Measurements from ENCODE around the gene ABCB8.

ABCB8 gene

DNA sequence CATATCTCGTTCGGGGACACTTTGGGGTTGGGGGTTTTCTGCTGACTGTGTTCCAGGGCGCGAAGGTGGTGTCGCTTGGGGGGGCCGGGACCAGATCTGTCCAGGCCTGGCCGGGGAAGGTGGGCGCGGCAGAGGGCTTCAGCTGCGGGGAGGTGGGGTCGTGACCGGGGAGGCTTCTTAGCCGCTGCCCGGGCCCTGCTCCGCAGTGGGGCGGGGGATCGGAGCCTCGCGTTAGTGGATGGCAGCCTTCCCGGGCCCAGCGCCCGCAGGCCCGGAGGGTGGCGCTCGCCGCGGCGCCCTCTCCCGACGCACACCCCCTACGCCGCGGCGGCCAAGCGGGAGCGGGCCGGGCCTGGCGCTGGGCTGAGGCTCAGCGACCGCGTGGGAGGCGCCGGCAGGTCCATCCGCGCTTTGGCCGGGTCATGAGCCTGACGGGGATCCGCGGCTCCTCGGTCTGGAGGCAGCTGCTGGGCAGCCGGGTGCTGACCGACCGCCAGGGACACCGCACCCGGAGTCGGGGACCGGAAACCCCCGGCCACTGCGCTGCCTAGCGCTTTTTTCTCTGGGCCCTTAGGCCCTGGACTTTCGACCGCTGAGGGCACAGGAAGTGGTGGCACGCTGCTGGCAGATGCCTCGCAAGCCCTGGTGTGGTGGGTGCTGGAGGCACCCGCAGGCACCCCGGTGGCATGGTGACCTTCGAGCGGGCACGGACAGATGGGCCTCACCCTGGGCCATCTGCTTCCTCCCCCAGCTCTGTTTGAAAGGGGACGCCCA, 59.2 kb downstream of the ABCB8 start:
- Mint-ChIP-seq H3K4me3 (peak overlapping the region; percentile 87 to 93 (median 93)), H3K4me1 (peaks cover 47% of the 10 kb centered on the region), H3K27ac (peak overlapping the region; percentile 50 to 83 (median 83)), H3K36me3 (ENCODE audit: low read depth) (no peaks in the 10 kb centered on the region), H3K27me3 (ENCODE audit: low read depth) (peaks cover 4% of the 10 kb centered on the region), H3K9me3 (no peaks in the 10 kb centered on the region)
- TF ChIP-seq, protein P1, sequence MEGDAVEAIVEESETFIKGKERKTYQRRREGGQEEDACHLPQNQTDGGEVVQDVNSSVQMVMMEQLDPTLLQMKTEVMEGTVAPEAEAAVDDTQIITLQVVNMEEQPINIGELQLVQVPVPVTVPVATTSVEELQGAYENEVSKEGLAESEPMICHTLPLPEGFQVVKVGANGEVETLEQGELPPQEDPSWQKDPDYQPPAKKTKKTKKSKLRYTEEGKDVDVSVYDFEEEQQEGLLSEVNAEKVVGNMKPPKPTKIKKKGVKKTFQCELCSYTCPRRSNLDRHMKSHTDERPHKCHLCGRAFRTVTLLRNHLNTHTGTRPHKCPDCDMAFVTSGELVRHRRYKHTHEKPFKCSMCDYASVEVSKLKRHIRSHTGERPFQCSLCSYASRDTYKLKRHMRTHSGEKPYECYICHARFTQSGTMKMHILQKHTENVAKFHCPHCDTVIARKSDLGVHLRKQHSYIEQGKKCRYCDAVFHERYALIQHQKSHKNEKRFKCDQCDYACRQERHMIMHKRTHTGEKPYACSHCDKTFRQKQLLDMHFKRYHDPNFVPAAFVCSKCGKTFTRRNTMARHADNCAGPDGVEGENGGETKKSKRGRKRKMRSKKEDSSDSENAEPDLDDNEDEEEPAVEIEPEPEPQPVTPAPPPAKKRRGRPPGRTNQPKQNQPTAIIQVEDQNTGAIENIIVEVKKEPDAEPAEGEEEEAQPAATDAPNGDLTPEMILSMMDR (IDR thresholded peaks at IDR 0.05; ENCODE audit: unreplicated experiment in 3 of 3): peak in 2 of 3 experiments; percentile 20 to 33

DNA sequence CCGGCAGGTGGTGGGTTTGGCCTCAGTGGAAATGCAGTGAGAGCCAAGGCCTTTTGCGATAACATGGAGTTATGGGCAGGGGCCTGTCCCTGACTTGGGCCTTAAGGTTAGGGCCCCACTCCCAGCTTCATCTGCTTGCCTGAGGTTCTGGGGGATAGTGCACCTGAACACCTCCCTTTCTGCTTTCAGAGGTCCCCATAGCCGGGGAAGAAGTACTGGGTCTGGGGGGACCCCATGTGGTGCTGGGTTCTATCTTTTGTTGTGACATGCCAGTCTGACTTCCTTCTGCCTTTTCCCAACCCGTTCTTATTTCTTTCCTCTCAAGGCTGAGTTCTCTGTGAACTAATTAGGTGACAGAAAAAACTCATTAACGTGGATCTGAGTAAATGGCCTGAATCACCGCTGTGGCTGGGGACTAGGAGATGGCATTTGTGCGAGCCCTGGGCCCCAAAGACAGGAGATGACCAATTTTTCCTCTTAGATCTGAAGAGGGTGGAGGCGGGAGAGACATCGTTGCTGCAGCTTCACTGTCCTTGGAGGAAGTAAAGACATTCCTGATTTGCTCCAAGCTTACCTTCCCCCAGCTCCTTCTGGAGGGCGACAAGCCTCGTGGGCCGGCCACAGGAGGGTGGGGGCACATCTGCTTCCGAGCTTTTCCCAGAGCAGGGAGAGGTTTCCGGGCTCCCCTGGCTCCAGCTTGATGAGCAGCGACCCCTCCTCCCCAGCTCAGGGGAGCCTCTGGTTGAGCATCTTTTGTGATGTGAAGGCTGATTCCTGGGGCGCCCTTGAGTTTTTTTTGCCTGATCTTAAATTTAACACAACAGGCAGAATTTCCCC, 60.0 kb downstream of the ABCB8 start:
- H3K4me1 Mint-ChIP-seq: peaks cover 41% of the 10 kb centered on the region
- H3K9me3 Mint-ChIP-seq: no peaks in the 10 kb centered on the region
- H3K27me3 Mint-ChIP-seq (ENCODE audit: low read depth): peaks cover 4% of the 10 kb centered on the region
- TF ChIP-seq, protein P1 (IDR thresholded peaks at IDR 0.05; ENCODE audit: unreplicated experiment in 3 of 3): no peak
- H3K27ac Mint-ChIP-seq: peak overlapping the region; percentile 62 to 84 (median 74)
- H3K36me3 Mint-ChIP-seq (ENCODE audit: low read depth): no peaks in the 10 kb centered on the region
- peak overlapping the region; percentile 87 to 88 (median 87) for H3K4me3 Mint-ChIP-seq

DNA sequence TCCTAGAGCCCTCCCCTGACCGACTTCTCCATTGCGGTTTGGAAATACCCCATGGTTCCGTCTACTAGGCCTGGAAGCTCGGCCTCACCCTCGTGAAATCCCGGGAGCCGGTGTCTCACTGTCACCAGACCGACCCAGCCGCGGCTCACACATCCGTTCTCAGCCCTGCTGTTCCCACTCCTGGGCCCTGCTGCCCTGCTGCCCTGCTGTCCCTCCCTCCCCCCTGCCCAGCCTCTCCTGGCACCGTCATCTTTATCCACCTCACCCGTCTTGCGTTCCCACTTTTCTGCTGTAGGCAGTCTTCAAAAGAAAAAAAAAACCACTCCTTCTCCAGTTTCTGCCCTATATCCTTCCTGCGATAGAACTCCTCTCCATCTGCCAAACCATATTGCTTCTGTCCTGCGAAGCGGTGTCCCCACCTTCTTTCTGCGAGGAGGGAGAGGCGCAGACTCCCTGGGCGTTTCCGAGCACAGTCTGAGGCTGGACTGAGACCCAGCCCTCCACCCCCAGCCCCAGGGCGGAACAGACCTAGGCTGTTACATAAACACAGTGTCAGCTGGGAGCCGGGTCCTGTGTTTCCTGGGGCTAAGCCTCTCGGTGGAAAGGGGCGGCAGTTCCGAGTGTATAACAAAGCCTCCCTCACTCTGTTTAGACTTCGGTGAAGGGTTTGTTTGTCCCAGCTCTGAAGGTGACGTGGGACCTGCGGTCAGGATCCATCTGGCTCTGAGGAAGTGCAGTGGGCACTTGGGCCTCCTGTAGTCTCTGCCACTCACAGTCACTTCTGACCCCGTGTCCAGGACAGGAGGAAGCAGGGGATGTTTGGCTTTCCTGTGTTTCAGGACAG, 60.8 kb downstream of the ABCB8 start:
- Mint-ChIP-seq H3K36me3 (ENCODE audit: low read depth) (no peaks in the 10 kb centered on the region), H3K27me3 (ENCODE audit: low read depth) (peaks cover 4% of the 10 kb centered on the region), H3K4me1 (peaks cover 41% of the 10 kb centered on the region), H3K9me3 (no peaks in the 10 kb centered on the region), H3K4me3 (peak overlapping the region; percentile 87 to 88 (median 87)), H3K27ac (peak overlapping the region; percentile 44 to 86 (median 84))
- TF ChIP-seq, protein P1 (IDR thresholded peaks at IDR 0.05; ENCODE audit: unreplicated experiment in 3 of 3): no peak

DNA sequence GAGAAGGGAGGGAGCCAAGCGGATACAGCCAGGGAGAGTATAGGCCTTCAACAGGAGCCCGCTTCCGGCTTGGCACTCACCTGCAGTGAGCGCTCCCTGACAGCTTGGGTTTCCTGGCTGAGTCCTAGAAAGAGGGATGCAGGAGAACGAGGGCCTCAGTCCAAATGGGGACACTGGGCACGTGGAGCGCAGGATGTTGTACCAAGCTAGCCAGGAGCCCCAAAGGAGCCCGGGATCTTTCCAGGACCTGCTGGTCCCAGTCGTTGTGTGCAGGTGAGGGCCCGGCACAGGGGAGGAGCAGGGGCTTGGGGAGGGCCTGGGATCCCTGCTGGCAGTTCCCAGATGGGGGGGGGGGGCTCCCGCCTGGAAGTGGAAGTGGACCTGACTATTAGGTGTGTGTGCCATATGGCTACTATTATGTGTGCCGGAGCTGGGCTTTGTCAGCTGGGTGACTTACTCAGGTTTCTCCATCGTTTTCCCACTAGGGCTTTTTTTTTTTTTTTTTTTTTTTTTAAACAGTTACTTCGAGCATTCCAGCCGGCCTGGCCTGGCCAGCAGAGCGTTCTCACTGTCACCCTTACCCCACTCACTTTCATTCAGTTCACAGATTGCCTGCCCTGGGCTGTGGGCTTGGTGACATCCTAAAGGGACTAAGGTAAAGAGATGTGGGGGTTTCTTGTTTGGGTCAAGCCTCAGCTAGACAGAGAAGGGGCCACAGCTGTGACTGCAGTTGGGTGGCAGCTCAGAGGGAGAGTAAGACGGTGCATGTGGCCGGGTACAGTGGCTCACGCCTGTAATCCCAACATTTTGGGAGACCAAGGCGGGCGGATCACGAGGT, 61.9 kb downstream of the ABCB8 start:
- TF ChIP-seq, protein P1 (IDR thresholded peaks at IDR 0.05; ENCODE audit: unreplicated experiment in 3 of 3): no peak
- Mint-ChIP-seq H3K27ac (peak overlapping the region; percentile 44 to 86 (median 84)), H3K4me3 (peak overlapping the region; percentile 87 to 88 (median 87)), H3K36me3 (ENCODE audit: low read depth) (no peaks in the 10 kb centered on the region), H3K27me3 (ENCODE audit: low read depth) (peaks cover 4% of the 10 kb centered on the region), H3K4me1 (peaks cover 35% of the 10 kb centered on the region), H3K9me3 (no peaks in the 10 kb centered on the region)

DNA sequence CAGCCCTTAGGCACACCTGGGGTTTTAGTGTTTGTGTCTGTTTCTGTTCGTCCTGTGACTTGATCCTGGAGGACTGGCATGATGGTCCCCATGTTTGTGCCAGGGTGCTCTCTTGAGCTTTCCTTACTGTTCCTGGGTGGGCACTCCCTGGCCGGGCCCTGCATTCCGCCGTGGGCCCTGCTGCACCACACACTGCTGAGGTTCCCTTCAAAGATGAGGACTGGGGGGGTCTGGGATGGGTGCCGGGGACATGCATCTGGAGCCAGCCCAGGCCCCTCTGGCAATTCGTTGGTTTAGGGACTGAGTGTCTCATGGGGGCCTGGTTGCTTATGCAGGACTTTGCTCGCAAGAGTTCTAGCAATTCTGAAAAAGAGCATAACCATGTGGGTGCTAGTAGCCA, 62.8 kb downstream of the ABCB8 start:
- Mint-ChIP-seq H3K9me3 (no peaks in the 10 kb centered on the region), H3K4me3 (peak overlapping the region in 1 of 3 experiments; percentile 30), H3K36me3 (ENCODE audit: low read depth) (no peaks in the 10 kb centered on the region), H3K27me3 (ENCODE audit: low read depth) (peaks cover 4% of the 10 kb centered on the region), H3K4me1 (peaks cover 27% of the 10 kb centered on the region), H3K27ac (no peak overlapping the region)
- TF ChIP-seq, protein P1 (IDR thresholded peaks at IDR 0.05; ENCODE audit: unreplicated experiment in 3 of 3): no peak
